WTC11 (cell line): ENCODE results near the gene STIP1. TPM values are rescaled to one million over a fixed set of nuclear protein-coding genes. Genes with fewer than 3 reads are reported as not detected.
A peak's percentile ranks its signal among the peaks of the same experiment; 100 is the strongest.

Source experiments
- ATAC-seq: fragments of 200-7000 bp; cut with Tn5 transposase; 2 replicates; pipeline ENCODE4 v1.10.0; 2021; ENCODE audit warnings: mild to moderate bottlenecking, moderate library complexity
- CTCF ChIA-PET: fragments of 300-600 bp; sonication (Branson Sonifier 250); formaldehyde crosslinking; loops from one replicate; lab custom pipeline; 2021; ENCODE audit warnings: antibody characterized with exemption; lab: Charles Lee
- POLR2A ChIA-PET: fragments of 350-600 bp; sonication (Branson Sonifier 250); formaldehyde crosslinking; loops from one replicate; lab custom pipeline; 2021; ENCODE audit warnings: antibody characterized with exemption; lab: Charles Lee
- DNase-seq: peaks from one replicate; pipeline ENCODE4 v3.0.0; 2021; ENCODE audit warnings: low spot score
- H3K27ac Mint-ChIP-seq: 2 replicates; pipeline ENCODE4 v1.8.0; 2021; ENCODE audit warnings: mixed read lengths
- H3K27me3 Mint-ChIP-seq: 2 replicates; pipeline ENCODE4 v1.8.0; 2021; ENCODE audit warnings: low read depth, mild to moderate bottlenecking, moderate library complexity, mixed read lengths
- H3K36me3 Mint-ChIP-seq: 2 replicates; pipeline ENCODE4 v1.8.0; 2021; ENCODE audit warnings: mixed read lengths
- H3K4me1 Mint-ChIP-seq: 2 replicates; pipeline ENCODE4 v1.8.0; 2022; ENCODE audit warnings: mixed read lengths
- H3K4me3 Mint-ChIP-seq: 2 replicates; pipeline ENCODE4 v1.8.0; 2021; ENCODE audit warnings: mild to moderate bottlenecking, moderate library complexity, mixed read lengths
- H3K9me3 Mint-ChIP-seq: 2 replicates; pipeline ENCODE4 v1.8.0; 2021; ENCODE audit warnings: mixed read lengths
- ATF1 ChIP-seq: sonication (generic); formaldehyde crosslinking; IDR thresholded peaks from 2 replicates; pipeline ENCODE4 v1.8.1; 2023; ENCODE audit warnings: mild to moderate bottlenecking, moderate library complexity, missing genetic modification reagents
- CBFB ChIP-seq: sonication (generic); formaldehyde crosslinking; IDR thresholded peaks from 2 replicates; pipeline ENCODE4 v1.8.1; 2022; ENCODE audit warnings: mild to moderate bottlenecking, low read depth, missing genetic modification reagents
- CREM ChIP-seq: sonication (generic); formaldehyde crosslinking; IDR thresholded peaks from 2 replicates; pipeline ENCODE4 v1.8.1; 2022; ENCODE audit warnings: mild to moderate bottlenecking, missing genetic modification reagents, moderate library complexity
- GTF2I ChIP-seq: fragments of 250-450 bp; sonication (Bioruptor Pico); conservative IDR thresholded peaks from 2 replicates; pipeline ENCODE4 v1.4.0; 2021; ENCODE audit warnings: mild to moderate bottlenecking
- KAT7 ChIP-seq: sonication (generic); formaldehyde crosslinking; IDR thresholded peaks from 2 replicates; pipeline ENCODE4 v1.8.1; 2023; ENCODE audit warnings: missing genetic modification reagents, mild to moderate bottlenecking, borderline replicate concordance
- MXD4 ChIP-seq: fragments of 250-450 bp; sonication (Bioruptor Pico); IDR thresholded peaks from 2 replicates; pipeline ENCODE4 v1.8.0; 2021; ENCODE audit warnings: mild to moderate bottlenecking, moderate library complexity, borderline replicate concordance
- RORB ChIP-seq: fragments of 250-450 bp; sonication (Bioruptor Pico); IDR thresholded peaks from 2 replicates; pipeline ENCODE4 v1.9.0; 2021; ENCODE audit warnings: mild to moderate bottlenecking
- SP1 ChIP-seq: sonication (generic); formaldehyde crosslinking; conservative IDR thresholded peaks from 2 replicates; pipeline ENCODE4 v1.8.1; 2022; ENCODE audit warnings: missing genetic modification reagents
- TCF7 ChIP-seq: sonication (generic); formaldehyde crosslinking; IDR thresholded peaks from 2 replicates; pipeline ENCODE4 v1.8.0; 2022; ENCODE audit warnings: mild to moderate bottlenecking, low read depth, missing genetic modification reagents, moderate library complexity
- ZNF232 ChIP-seq: sonication (generic); formaldehyde crosslinking; IDR thresholded peaks from 2 replicates; pipeline ENCODE4 v1.8.0; 2022; ENCODE audit warnings: mild to moderate bottlenecking, missing genetic modification reagents
- total RNA-seq: library from RNA; stranded (reverse); gene quantifications from 3 replicates; pipeline ENCODE4 v1.2.3, GENCODE V29; 2021
- TF ChIP-seq, protein P1 (sequence below): sonication (generic); formaldehyde crosslinking; IDR thresholded peaks from 2 replicates; pipeline ENCODE4 v1.8.1; 2022; ENCODE audit warnings: low read depth, missing genetic modification reagents, borderline replicate concordance
- TF ChIP-seq, protein P2 (sequence below): sonication (generic); formaldehyde crosslinking; IDR thresholded peaks from 2 replicates; pipeline ENCODE4 v1.8.0; 2022; ENCODE audit warnings: mild to moderate bottlenecking, missing genetic modification reagents
- TF ChIP-seq, protein P3 (sequence below): sonication (generic); formaldehyde crosslinking; IDR thresholded peaks from 2 replicates; pipeline ENCODE4 v1.8.0; 2023; ENCODE audit warnings: missing genetic modification reagents, mild to moderate bottlenecking, borderline replicate concordance
- TF ChIP-seq, protein P4 (sequence below): sonication (generic); formaldehyde crosslinking; IDR thresholded peaks from 2 replicates; pipeline ENCODE4 v1.8.1; 2023; ENCODE audit warnings: mild to moderate bottlenecking, moderate library complexity, missing genetic modification reagents
- TF ChIP-seq, protein P5 (sequence below): fragments of 250-450 bp; sonication (Bioruptor Pico); IDR thresholded peaks from 2 replicates; pipeline ENCODE4 v1.9.0; 2021; ENCODE audit warnings: mild to moderate bottlenecking
- TF ChIP-seq, protein P6 (sequence below): sonication (generic); formaldehyde crosslinking; IDR thresholded peaks from 2 replicates; pipeline ENCODE4 v1.8.1; 2022; ENCODE audit warnings: missing genetic modification reagents, borderline replicate concordance

STIP1 gene
- total RNA-seq, 1 experiment from 2014 or later: 296 TPM

DNA sequence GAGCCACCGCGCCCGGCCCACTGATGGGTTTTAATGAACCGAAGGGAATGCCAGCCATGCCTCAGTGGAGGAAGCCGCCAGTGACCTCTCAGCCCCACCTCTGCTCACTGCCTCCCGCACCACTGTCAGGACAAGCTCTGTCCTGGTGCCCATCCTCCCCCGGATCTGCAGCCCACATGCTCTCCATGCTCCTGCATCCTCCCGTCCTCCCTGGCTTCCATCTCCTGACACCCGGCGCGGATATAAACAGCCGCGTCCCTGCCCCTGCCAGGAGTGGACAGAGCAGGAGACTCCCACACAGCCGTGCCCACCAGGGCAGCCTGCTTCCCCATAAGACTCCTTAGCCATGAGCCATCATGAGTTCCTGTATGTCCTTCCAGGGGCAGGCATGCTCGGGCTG, 46.9 kb upstream of the STIP1 start:
- TF ChIP-seq SP1 (CRISPR knock-in tag) (no peak), CREM (CRISPR knock-in tag) (no peak)
- TF ChIP-seq, protein P1, sequence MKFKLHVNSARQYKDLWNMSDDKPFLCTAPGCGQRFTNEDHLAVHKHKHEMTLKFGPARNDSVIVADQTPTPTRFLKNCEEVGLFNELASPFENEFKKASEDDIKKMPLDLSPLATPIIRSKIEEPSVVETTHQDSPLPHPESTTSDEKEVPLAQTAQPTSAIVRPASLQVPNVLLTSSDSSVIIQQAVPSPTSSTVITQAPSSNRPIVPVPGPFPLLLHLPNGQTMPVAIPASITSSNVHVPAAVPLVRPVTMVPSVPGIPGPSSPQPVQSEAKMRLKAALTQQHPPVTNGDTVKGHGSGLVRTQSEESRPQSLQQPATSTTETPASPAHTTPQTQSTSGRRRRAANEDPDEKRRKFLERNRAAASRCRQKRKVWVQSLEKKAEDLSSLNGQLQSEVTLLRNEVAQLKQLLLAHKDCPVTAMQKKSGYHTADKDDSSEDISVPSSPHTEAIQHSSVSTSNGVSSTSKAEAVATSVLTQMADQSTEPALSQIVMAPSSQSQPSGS (CRISPR knock-in tag): no peak
- H3K4me3 Mint-ChIP-seq: no peak overlapping the region
- DNase-seq (no peak), ATAC-seq (no peak)
- POLR2A ChIA-PET: interaction anchor here (0.7 kb wide), 1 partner anchor 9 kb away, joined by 3 read pairs; no protein-coding TSS in a partner anchor
- CTCF ChIA-PET: interaction anchor here (0.6 to 1.4 kb wide), 3 partner anchors 11 to 138 kb away, joined by 3 to 4 read pairs (median 3); no protein-coding TSS in a partner anchor
- no peaks in the 10 kb centered on the region for H3K4me1 Mint-ChIP-seq
- no peaks in the 10 kb centered on the region for H3K9me3 Mint-ChIP-seq
- H3K36me3 Mint-ChIP-seq: no peaks in the 10 kb centered on the region
- peak overlapping the region; percentile 37; the same call in 1 of the 2 replicates for H3K27ac Mint-ChIP-seq
- peaks cover 48% of the 10 kb centered on the region for H3K27me3 Mint-ChIP-seq

DNA sequence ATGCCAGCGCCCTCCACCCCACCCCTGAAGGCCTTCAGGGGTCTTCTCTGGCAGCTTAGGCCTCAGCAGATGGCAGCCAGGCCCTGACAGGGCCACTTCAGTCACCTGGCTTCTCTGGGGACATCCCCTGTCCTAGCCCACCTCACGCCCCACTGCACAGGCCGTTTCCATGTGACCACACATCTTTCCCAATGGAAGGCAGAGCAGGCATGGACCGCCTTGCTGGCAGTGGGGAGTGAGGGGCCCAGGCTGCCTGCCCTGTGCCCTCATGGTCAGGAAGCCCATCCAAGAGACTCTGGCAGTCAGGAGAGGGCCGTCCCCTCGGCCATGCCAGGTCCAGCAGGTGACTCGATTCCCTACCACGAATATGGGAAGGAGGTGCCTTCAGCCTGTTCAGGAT, 45.9 kb upstream of the STIP1 start:
- DNase-seq: no peak
- ATAC-seq: no peak
- Mint-ChIP-seq H3K27ac (no peak overlapping the region), H3K4me3 (no peak overlapping the region)
- TF ChIP-seq ZNF232 (no peak), GTF2I (CRISPR knock-in tag) (no peak), TCF7 (CRISPR knock-in tag) (no peak), MXD4 (CRISPR knock-in tag) (no peak), ATF1 (CRISPR knock-in tag) (no peak), CBFB (CRISPR knock-in tag) (no peak), KAT7 (CRISPR knock-in tag) (no peak), RORB (CRISPR knock-in tag) (no peak)
- TF ChIP-seq, protein P2, sequence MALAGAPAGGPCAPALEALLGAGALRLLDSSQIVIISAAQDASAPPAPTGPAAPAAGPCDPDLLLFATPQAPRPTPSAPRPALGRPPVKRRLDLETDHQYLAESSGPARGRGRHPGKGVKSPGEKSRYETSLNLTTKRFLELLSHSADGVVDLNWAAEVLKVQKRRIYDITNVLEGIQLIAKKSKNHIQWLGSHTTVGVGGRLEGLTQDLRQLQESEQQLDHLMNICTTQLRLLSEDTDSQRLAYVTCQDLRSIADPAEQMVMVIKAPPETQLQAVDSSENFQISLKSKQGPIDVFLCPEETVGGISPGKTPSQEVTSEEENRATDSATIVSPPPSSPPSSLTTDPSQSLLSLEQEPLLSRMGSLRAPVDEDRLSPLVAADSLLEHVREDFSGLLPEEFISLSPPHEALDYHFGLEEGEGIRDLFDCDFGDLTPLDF (CRISPR knock-in tag): no peak
- TF ChIP-seq, protein P3, sequence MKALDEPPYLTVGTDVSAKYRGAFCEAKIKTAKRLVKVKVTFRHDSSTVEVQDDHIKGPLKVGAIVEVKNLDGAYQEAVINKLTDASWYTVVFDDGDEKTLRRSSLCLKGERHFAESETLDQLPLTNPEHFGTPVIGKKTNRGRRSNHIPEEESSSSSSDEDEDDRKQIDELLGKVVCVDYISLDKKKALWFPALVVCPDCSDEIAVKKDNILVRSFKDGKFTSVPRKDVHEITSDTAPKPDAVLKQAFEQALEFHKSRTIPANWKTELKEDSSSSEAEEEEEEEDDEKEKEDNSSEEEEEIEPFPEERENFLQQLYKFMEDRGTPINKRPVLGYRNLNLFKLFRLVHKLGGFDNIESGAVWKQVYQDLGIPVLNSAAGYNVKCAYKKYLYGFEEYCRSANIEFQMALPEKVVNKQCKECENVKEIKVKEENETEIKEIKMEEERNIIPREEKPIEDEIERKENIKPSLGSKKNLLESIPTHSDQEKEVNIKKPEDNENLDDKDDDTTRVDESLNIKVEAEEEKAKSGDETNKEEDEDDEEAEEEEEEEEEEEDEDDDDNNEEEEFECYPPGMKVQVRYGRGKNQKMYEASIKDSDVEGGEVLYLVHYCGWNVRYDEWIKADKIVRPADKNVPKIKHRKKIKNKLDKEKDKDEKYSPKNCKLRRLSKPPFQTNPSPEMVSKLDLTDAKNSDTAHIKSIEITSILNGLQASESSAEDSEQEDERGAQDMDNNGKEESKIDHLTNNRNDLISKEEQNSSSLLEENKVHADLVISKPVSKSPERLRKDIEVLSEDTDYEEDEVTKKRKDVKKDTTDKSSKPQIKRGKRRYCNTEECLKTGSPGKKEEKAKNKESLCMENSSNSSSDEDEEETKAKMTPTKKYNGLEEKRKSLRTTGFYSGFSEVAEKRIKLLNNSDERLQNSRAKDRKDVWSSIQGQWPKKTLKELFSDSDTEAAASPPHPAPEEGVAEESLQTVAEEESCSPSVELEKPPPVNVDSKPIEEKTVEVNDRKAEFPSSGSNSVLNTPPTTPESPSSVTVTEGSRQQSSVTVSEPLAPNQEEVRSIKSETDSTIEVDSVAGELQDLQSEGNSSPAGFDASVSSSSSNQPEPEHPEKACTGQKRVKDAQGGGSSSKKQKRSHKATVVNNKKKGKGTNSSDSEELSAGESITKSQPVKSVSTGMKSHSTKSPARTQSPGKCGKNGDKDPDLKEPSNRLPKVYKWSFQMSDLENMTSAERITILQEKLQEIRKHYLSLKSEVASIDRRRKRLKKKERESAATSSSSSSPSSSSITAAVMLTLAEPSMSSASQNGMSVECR (CRISPR knock-in tag): no peak
- TF ChIP-seq, protein P4, sequence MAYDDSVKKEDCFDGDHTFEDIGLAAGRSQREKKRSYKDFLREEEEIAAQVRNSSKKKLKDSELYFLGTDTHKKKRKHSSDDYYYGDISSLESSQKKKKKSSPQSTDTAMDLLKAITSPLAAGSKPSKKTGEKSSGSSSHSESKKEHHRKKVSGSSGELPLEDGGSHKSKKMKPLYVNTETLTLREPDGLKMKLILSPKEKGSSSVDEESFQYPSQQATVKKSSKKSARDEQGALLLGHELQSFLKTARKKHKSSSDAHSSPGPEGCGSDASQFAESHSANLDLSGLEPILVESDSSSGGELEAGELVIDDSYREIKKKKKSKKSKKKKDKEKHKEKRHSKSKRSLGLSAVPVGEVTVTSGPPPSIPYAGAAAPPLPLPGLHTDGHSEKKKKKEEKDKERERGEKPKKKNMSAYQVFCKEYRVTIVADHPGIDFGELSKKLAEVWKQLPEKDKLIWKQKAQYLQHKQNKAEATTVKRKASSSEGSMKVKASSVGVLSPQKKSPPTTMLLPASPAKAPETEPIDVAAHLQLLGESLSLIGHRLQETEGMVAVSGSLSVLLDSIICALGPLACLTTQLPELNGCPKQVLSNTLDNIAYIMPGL: no peak
- TF ChIP-seq, protein P5, sequence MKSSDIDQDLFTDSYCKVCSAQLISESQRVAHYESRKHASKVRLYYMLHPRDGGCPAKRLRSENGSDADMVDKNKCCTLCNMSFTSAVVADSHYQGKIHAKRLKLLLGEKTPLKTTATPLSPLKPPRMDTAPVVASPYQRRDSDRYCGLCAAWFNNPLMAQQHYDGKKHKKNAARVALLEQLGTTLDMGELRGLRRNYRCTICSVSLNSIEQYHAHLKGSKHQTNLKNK (CRISPR knock-in tag): no peak
- TF ChIP-seq, protein P6, sequence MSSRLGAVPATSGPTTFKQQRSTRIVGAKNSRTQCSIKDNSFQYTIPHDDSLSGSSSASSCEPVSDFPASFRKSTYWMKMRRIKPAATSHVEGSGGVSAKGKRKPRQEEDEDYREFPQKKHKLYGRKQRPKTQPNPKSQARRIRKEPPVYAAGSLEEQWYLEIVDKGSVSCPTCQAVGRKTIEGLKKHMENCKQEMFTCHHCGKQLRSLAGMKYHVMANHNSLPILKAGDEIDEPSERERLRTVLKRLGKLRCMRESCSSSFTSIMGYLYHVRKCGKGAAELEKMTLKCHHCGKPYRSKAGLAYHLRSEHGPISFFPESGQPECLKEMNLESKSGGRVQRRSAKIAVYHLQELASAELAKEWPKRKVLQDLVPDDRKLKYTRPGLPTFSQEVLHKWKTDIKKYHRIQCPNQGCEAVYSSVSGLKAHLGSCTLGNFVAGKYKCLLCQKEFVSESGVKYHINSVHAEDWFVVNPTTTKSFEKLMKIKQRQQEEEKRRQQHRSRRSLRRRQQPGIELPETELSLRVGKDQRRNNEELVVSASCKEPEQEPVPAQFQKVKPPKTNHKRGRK: no peak
- TF ChIP-seq, all 79 proteins: peak for 0
- H3K9me3 Mint-ChIP-seq: no peaks in the 10 kb centered on the region
- H3K4me1 Mint-ChIP-seq: no peaks in the 10 kb centered on the region
- H3K36me3 Mint-ChIP-seq: no peaks in the 10 kb centered on the region
- peaks cover 43% of the 10 kb centered on the region for H3K27me3 Mint-ChIP-seq
- ChIA-PET CTCF (interaction anchor here (1.4 kb wide), 1 partner anchor 9 kb away, joined by 4 read pairs; no protein-coding TSS in a partner anchor), POLR2A (no interaction called here)
